MM.1S (cell line): Measurements from ENCODE around the gene NCOA3.

ENCODE experiments used
- CTCF ChIP-seq: fragments of 300-600 bp; sonication (generic); IDR thresholded peaks from 2 replicates; pipeline ENCODE4 v1.5.1; 2016; ENCODE audit warnings: antibody characterized with exemption, low read length, mixed read lengths
- EZH2 ChIP-seq: fragments of 300-600 bp; sonication (generic); optimal IDR thresholded peaks from 2 replicates; pipeline ENCODE3; 2017; ENCODE audit warnings: low read depth, mild to moderate bottlenecking, antibody characterized with exemption, low read length, mixed read lengths
- EZH2phosphoT487 ChIP-seq: fragments of 300-600 bp; sonication (generic); IDR thresholded peaks from 2 replicates; pipeline ENCODE4 v1.6.1; 2018; ENCODE audit warnings: antibody characterized with exemption, low read length

GRCh38 chr20:47557791-47558190 is 56.1 kb downstream of the NCOA3 start:
- TF ChIP-seq CTCF = no peak
- TF ChIP-seq EZH2 = no peak
- no peak for TF ChIP-seq EZH2phosphoT487
